ENCODE measurements around the gene SMIM13.

SMIM13 gene

GRCh38 chr6:11123978-11124377 is 30.3 kb downstream of the SMIM13 start:
- no peak for DNase-seq

- DNase-seq, result no peak
Measured at GRCh38 chr6:11126876-11127275, 33.2 kb downstream of the SMIM13 start.

- no peak for DNase-seq
Measured at GRCh38 chr6:11128608-11129007, 35.0 kb downstream of the SMIM13 start.

- no peak for DNase-seq
Measured at GRCh38 chr6:11129908-11130565, 36.4 kb downstream of the SMIM13 start.

- no peak for DNase-seq
Measured at GRCh38 chr6:11130605-11131004, 37.0 kb downstream of the SMIM13 start.

DNA sequence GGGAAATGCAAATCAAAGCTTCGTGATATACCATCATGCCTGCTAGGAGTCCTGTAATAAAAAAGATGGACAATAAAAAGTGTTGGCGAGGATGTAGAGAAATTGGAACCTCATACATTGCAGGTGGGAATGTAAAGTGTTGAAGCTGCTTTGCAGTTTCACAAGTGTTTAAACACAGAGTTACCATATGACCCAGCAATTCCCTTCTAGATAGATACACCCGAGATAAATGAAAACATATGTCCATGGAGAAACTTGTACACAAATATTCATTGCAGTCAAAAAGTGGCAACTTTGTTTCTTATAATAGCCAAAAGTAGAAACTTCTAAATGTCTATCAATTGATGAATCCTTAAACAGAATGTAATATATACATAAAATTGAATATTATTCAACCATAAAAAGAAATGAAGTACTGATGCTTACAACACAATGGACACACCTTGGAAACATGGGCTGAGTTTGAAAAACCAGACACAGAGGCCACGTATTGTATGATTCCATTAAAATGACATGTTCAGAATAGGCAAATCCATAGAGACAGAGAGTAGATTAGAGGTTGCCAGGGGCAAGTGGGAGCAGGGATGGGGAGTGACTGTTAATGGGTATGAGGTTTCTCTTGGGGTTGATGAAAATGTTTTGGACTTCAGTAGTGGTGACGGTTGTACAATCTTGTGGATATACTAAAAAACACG is 38.7 kb downstream of the SMIM13 start:
- no peak for DNase-seq

DNA sequence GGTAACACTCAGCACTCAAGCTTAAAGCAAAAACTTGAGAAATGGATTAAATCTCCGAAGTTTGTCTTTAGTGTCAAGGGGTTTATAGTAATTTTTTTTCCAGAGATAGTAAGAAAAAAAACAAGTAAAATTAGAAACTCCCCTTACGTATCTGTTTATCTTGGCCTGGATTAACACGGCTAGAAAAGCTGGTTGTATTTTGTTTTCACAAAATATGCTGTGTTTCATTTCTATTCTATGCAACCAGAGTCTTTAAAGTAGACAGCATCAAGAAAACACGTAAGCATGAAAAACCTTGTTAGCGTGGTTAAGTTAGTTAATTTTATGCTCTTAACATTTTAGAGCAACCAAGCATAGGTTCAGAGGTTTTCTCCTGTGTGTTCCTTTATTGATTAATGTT is 39.6 kb downstream of the SMIM13 start:
- DNase-seq, result no peak

DNA sequence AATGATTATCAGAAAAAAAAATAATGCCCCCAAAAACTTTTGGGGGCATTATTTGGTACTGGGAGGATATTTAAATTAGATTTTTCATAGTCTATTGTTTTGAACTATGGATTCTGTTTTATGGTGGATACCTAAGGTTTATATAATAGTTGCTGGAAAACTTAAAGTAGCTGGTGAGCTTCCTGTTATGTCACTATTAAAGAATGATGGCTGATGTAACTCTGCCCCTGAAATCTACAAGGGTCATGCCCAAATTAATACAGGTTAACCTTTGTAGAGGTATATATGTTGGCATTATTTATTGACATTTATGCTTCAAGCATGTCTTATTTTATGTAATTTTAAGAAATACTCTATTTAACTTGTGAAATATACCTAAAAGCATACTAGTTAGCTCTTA is 43.2 kb downstream of the SMIM13 start:
- DNase-seq, result no peak

DNA sequence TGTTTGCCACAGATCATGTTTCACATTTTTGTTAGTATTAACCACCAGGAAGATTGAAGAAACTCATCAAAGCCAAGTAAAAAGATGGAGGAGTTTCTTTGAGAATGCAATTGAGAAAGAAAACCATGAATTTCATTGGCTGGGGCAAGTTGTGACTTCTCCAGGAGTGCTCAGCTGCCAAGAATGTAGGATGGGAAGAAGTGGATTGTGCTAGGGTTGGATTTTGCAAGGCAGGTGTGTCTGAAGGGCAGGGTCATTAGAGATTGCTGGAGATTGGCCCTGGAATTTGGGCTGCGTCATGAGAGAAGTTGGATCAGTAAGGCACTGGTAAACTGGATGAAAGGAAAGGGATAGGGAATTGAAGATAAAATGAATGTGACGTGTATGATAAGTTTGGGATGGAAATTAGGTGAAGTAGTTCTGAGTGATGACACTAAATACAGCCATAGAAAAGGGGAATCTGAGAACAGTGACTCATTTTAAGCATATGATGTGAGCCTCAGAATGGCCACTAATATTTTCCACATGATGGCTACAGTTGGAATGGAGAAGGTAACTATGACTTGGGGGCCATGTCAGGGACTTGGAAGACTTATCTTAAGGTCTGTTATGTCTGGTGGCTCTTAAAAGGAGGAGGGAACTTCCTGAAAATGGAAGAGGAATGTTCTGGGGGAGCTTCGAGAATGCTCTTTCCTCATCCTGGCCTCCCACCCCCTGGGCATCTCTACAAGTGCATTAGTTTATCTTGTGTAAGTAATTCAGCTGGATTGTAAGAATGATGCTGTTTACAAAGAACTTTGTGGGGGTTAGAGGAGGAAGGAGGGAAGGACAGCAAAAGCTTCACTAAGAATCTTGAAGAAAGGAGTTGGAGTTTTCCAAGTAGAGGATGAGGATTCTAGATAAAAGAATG is 45.7 kb downstream of the SMIM13 start:
- DNase-seq, result no peak

- DNase-seq, result no peak
Measured at GRCh38 chr6:11140056-11140455, 46.4 kb downstream of the SMIM13 start.

DNA sequence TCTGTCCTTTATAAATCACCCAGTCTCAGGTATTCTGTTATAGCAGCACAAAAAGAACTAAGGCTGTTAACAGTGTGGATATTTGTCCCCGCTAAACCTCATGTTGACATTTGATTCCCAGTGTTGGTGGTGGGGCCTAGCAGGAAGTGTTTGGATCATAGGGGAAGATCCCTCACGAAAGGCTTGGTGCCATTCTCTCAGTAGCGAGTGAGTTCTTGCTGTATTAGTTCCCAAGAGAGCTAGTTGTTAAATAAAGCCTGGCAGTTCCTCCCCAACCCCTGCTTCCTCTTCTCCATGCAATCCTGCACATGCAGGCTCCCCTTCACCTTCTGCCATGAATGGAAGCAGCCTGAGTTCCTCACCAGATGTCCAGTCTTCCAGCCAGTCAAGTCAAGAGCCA is 47.7 kb downstream of the SMIM13 start:
- DNase-seq, result no peak

- no peak for DNase-seq
Measured at GRCh38 chr6:11142296-11143027, 48.8 kb downstream of the SMIM13 start.

DNA sequence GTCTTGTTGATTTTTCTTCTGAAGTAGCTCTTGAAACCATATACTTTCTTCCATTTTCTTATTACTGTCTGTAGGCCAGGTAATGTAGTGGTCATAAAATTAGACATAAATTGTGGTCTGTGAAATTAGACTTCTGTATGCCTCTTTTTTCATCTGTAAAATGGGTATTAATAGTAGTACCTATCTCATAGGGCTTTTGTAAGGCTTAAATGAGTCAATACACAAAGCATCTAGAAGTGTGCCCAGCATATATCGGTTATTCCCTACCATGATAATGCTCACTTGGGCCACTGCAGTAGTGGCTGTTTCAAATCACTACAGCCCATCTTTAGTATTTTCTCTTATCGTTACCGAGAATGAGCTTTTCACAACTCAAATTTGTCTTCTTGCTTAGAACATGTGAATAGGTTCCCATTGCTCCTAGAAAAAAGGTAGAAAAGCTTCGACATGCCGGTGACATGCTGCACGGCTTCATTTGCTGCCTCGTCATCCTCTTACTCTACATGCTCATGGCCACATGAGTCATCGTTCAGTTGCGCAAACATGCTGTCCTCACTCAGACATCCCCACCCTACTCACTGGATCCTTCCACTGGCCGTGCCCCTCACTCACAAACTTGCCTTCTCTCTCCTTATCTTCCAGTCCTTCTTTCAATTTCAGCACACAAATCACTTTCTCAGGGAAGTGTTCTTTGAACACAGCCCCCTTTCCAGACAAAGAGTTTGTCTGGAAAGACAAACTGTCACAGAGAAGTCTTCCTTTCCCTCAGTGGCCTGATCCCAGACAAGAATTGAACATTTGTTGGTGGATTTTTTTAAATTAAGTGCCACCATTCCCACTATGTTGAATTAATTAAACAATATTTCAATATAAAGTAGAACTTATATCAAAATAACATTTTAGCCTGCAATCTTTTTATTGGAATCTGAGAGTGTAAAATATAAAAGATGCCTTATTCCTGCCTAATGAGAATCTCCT is 50.0 kb downstream of the SMIM13 start:
- DNase-seq, result no peak

DNA sequence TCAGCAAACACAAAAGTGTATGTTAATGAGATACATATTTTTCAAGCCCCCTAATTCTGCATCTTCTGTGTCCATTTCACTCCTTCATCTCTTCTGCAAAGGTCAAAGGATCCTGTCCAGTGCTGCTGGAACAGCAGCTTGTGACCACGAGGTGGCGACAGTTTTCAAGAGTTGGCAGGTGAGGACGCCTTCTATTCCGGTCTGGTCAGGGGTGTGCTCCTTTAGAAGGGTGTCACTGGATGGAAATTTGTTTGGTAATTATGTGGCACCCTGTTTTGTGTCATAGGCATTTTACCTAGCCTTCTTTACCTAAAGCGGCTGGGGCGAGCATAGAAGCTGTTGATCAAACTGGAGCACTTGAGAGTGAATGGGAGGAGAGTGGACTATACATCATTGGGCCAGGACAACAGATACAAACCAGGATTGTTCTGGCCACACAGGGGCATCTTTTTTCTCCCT is 50.8 kb downstream of the SMIM13 start:
- DNase-seq, result peak; percentile 84

DNA sequence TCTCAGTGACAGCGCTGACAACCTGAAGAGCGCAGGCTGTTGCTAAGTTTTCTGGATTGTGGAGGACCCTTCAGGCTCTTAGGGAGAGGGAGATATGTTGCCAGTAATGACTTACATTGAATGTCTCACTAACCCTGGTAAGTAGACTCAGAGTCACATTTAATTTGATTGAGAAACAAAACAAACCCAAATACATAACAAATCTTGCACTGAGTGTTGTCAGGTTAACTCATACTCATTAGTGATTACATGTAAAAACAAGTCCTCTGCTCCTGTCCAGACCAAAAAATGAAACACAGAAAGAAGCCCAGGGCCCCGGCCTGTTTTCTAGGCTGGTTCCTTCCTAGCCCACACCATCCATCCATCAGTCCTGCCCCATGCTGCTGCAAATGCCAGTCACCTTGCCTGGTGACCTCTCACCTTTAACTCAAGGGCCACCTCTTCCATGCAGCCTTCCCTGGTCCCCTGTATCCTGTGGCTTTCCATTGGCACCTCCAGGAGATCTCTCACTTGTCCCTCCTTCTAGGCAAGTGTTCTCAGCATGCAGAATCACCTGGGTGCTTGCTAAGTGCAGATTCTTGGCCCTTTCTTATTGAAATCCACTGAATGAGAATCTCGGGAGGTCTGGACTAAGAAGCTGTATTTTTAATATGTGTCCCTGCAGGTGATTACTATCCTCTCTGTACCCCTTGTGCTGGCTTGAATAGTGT is 52.6 kb downstream of the SMIM13 start:
- DNase-seq, result no peak

GRCh38 chr6:11149551-11149950 is 55.9 kb downstream of the SMIM13 start:
- no peak for DNase-seq

DNA sequence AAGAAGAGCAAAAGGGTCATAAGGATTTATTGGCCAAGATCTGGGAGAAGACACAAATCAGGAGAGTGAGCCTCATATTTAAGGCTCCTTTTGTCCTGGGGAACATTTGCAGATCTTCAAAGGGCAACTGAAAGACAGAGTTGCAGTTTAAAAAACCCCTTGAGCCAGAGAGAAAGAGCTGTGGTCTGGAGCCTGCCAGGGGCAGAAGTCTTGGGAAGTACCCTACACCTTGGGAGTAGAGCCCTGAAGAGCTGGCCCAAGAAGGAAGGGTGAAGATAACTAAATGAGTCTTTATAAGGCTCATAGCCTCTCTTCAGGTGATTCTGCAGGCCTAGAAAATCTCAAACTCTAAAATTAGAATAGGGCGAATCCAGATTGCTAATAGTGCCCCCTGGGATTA is 57.9 kb downstream of the SMIM13 start:
- DNase-seq, result no peak

DNA sequence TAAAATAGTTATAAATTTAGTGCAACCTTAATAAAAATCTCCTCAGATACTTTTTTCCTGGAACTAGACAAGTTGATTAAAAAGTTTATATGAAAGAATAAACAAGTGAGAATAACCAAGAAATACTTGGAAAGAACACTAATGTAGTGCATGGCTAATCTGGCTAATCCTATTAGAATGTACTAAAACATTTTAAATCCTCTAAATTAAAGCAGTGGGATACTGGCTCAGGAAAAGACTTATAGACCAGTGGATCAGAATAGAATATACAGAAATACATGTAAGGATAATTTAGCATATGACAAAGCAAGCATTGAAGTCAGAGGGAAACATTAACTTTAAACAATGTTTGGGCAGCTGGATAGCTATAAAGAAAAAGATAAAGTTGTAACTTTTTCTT is 58.9 kb downstream of the SMIM13 start:
- DNase-seq, result no peak

- no peak for DNase-seq
Measured at GRCh38 chr6:11153447-11153846, 59.8 kb downstream of the SMIM13 start.

- DNase-seq, result no peak
Measured at GRCh38 chr6:11155589-11155988, 62.0 kb downstream of the SMIM13 start.

- DNase-seq, result no peak
Measured at GRCh38 chr6:11160199-11160598, 66.6 kb downstream of the SMIM13 start.
